Left ventricle myocardium inferior (tissue), 1 donor: ENCODE results near the gene KRT84. TPM values are rescaled to one million over a fixed set of nuclear protein-coding genes. Genes with fewer than 3 reads are reported as not detected.

Experiments
- DNase-seq: peaks from one replicate; pipeline ENCODE4 v3.0.0-alpha.2; 2020
- H3K27ac ChIP-seq: fragments of 200-600 bp; replicated peaks from 2 replicates; pipeline ENCODE4 v1.8.0; 2021
- H3K27me3 ChIP-seq: fragments of 200-600 bp; 2 replicates; pipeline ENCODE4 v1.8.0; 2021; ENCODE audit warnings: low read depth
- H3K36me3 ChIP-seq: fragments of 200-600 bp; 2 replicates; pipeline ENCODE4 v1.8.0; 2021
- H3K4me1 ChIP-seq: fragments of 200-600 bp; 2 replicates; pipeline ENCODE4 v1.8.0; 2021
- H3K4me3 ChIP-seq: fragments of 200-600 bp; 2 replicates; pipeline ENCODE4 v1.8.0; 2021; ENCODE audit warnings: mild to moderate bottlenecking, moderate library complexity
- H3K9me3 ChIP-seq: fragments of 200-600 bp; replicated peaks from 2 replicates; pipeline ENCODE4 v1.8.0; 2021
- CTCF ChIP-seq: fragments of 200-600 bp; IDR thresholded peaks from 2 replicates; pipeline ENCODE4 v1.8.0; 2021; ENCODE audit warnings: antibody characterized with exemption, mild to moderate bottlenecking, borderline replicate concordance
- intact Hi-C: fragments of 100-400 bp; cut with micrococcal nuclease; formaldehyde crosslinking; loops from one replicate; pipeline ENCODE4 v1.11.0; 2022
- total RNA-seq: library from RNA; stranded (reverse); fragmentation: NEBNext Ultra II Directional; extraction: Animal tissue kit (Norgen Biotek cat#: 25700); gene quantifications from one replicate; pipeline ENCODE4 v1.2.1, GENCODE V29; 2021
- donor health status: DM: no; HTN: yes; CAD: no; lungs with severe emphysema.

Gene KRT84
- total RNA-seq, 1 donor from 2014 or later: not detected

- intact Hi-C loops: no loop called here
Observed at GRCh38 chr12:52354200-52354599, 31.3 kb downstream of the KRT84 start.

GRCh38 chr12:52353766-52354165 lies 31.7 kb downstream of the KRT84 start:
- no peak for DNase-seq
- intact Hi-C loops: no loop called here
- Histone ChIP-seq H3K4me1 (peaks cover 8% of the 10 kb centered on the region), H3K27me3 (peaks cover 77% of the 10 kb centered on the region), H3K9me3 (no peaks in the 10 kb centered on the region), H3K27ac (no peak overlapping the region), H3K36me3 (no peaks in the 10 kb centered on the region), H3K4me3 (no peak overlapping the region)
- TF ChIP-seq CTCF: no peak

More at GRCh38 chr12:52354200-52354599, 31.3 kb downstream of the KRT84 start:
- no peak for TF ChIP-seq CTCF
- Histone ChIP-seq H3K4me1 (peaks cover 8% of the 10 kb centered on the region), H3K36me3 (no peaks in the 10 kb centered on the region), H3K4me3 (no peak overlapping the region), H3K27ac (no peak overlapping the region), H3K9me3 (no peaks in the 10 kb centered on the region), H3K27me3 (peaks cover 78% of the 10 kb centered on the region)
- no peak for DNase-seq

GRCh38 chr12:52352951-52353350 lies 32.5 kb downstream of the KRT84 start:
- Histone ChIP-seq H3K27me3 (peaks cover 69% of the 10 kb centered on the region), H3K9me3 (no peaks in the 10 kb centered on the region), H3K4me3 (no peak overlapping the region), H3K36me3 (no peaks in the 10 kb centered on the region), H3K4me1 (peaks cover 12% of the 10 kb centered on the region), H3K27ac (no peak overlapping the region)
- intact Hi-C loops: no loop called here
- no peak for DNase-seq
- TF ChIP-seq CTCF: no peak

GRCh38 chr12:52351196-52352059 lies 34.0 kb downstream of the KRT84 start:
- DNase-seq: peak; percentile 50

GRCh38 chr12:52350786-52351185 lies 34.7 kb downstream of the KRT84 start:
- Histone ChIP-seq H3K9me3 (no peaks in the 10 kb centered on the region), H3K4me1 (peaks cover 26% of the 10 kb centered on the region), H3K4me3 (no peak overlapping the region), H3K27me3 (peaks cover 48% of the 10 kb centered on the region), H3K27ac (no peak overlapping the region), H3K36me3 (no peaks in the 10 kb centered on the region)
- DNase-seq: no peak
- intact Hi-C loops: no loop called here
- no peak for TF ChIP-seq CTCF

More at GRCh38 chr12:52351196-52352059, 34.0 kb downstream of the KRT84 start:
- Histone ChIP-seq H3K27ac (no peak overlapping the region), H3K36me3 (no peaks in the 10 kb centered on the region), H3K4me3 (no peak overlapping the region), H3K27me3 (peaks cover 54% of the 10 kb centered on the region), H3K4me1 (peaks cover 20% of the 10 kb centered on the region), H3K9me3 (no peaks in the 10 kb centered on the region)
- intact Hi-C loops: no loop called here
- no peak for TF ChIP-seq CTCF
